Right lobe of liver (tissue), 6 donors: Measurements from ENCODE around the gene SLC38A10. TPM values are rescaled to one million over a fixed set of nuclear protein-coding genes. Genes with fewer than 3 reads are reported as not detected.

Experiments
- ATAC-seq, 4 donors: fragments of 200-7000 bp; cut with Tn5 transposase; one replicate each; pipeline ENCODE4 v1.9.1; 2020; ENCODE audit warnings: mild to moderate bottlenecking in 4 of 4, moderate library complexity in 4 of 4
- DNase-seq, 3 donors: peaks; one replicate each; pipeline ENCODE4 v3.0.0-alpha.2; 2020
- H3K27ac ChIP-seq, 3 donors: fragments of 200-600 bp; one replicate each; pipeline ENCODE4 v1.8.0; 2022
- H3K27me3 ChIP-seq, 2 donors: fragments of 200-600 bp; one replicate each; pipeline ENCODE4 v1.8.0; 2022
- H3K36me3 ChIP-seq, 4 donors: fragments of 200-600 bp; sonication (generic) in 1 of 4; one replicate each; pipeline versions ENCODE4 v1.5.1 to v1.8.0; 2017 to 2022; ENCODE audit warnings: control low read depth in 1 of 4
- H3K4me1 ChIP-seq, 4 donors: fragments of 200-600 bp; sonication (generic) in 1 of 4; one replicate each; pipeline versions ENCODE4 v1.5.1 to v1.8.0; 2017 to 2022; ENCODE audit warnings: control low read depth in 1 of 4
- H3K4me3 ChIP-seq, 3 donors: fragments of 200-600 bp; one replicate each; pipeline ENCODE4 v1.8.0; 2022
- H3K9me3 ChIP-seq, 4 donors: fragments of 200-600 bp; sonication (generic) in 1 of 4; one replicate each; pipeline versions ENCODE4 v1.5.1 to v1.8.0; 2017 to 2022; ENCODE audit warnings: control low read depth in 1 of 4
- CTCF ChIP-seq, 4 donors: fragments of 200-600 bp in 3 of 4; fragments of 450-650 bp in 1 of 4; IDR thresholded peaks; one replicate each; pipeline versions ENCODE4 v1.5.1 to v1.8.0; 2016 to 2022; ENCODE audit warnings: antibody characterized with exemption in 4 of 4, mild to moderate bottlenecking in 2 of 4
- POLR2A ChIP-seq: fragments of 450-650 bp; IDR thresholded peaks from one replicate; pipeline ENCODE4 v1.6.1; 2017; ENCODE audit warnings: antibody characterized with exemption, mild to moderate bottlenecking
- WGBS: methylation state at CpG from one replicate; pipeline ENCODE4 v1.1.6; 2018; ENCODE audit warnings: low coverage, low lambda C conversion rate; ENCODE audit not compliant: insufficient coverage; ENCODE audit errors: missing lambda C conversion rate; 5-methylcytosine and 5-hydroxymethylcytosine counted together
- intact Hi-C, 2 donors: fragments of 100-400 bp; cut with DNase I; formaldehyde crosslinking; loops; one replicate each; pipeline versions ENCODE4 v1.11.2 to v1.14.1; 2022
- total RNA-seq, 6 experiments: library from RNA; depleted of rRNA in 2 of 6; stranded (reverse); fragments of >200 nt in 2 of 6; fragmentation: NEBNext Ultra II Directional in 3 of 6; extraction: Animal tissue kit (Norgen Biotek cat#: 25700) in 3 of 6; gene quantifications; one replicate each; pipeline versions ENCODE4 v1.1.0 to v1.2.4, GENCODE V29; 2016 to 2023
- donor health status: DM: no; HTN: yes; CAD: no.
- donor health status: DM: no; HTN: no; CAD: no.
- donor health status: DM: no; HTN: no; CAD: no.
- donor health status: DM: no; HTN: yes; CAD: no.
- donor health status: DM: no; HTN: yes; CAD: no.

Gene SLC38A10
- total RNA-seq, 6 experiments from 2014 or later, result 60.9 to 104 (median 86.1) TPM

- Histone ChIP-seq H3K27ac (no peak overlapping the region), H3K9me3 (no peaks in the 10 kb centered on the region), H3K36me3 (no peaks in the 10 kb centered on the region), H3K4me3 (no peak overlapping the region), H3K27me3 (no peaks in the 10 kb centered on the region), H3K4me1 (peaks cover 0 to 4% (median 0%) of the 10 kb centered on the region in 4 donors)
- ATAC-seq, result no peak
- DNase-seq, result no peak
- intact Hi-C loops, result no loop called here
- no peak for TF ChIP-seq CTCF (IDR thresholded peaks at IDR 0.05)
- no peak for TF ChIP-seq POLR2A
- WGBS, result 96% methylated on average over 14 of the region's 24 CpGs
Measured at GRCh38 chr17:81219476-81220180, 75.5 kb downstream of the SLC38A10 start.

GRCh38 chr17:81218991-81219390 lies 76.1 kb downstream of the SLC38A10 start:
- intact Hi-C loops, result no loop called here
- H3K27ac ChIP-seq, result no peak overlapping the region

GRCh38 chr17:81218459-81218858 lies 76.6 kb downstream of the SLC38A10 start:
- no peaks in the 10 kb centered on the region for H3K9me3 ChIP-seq
- ATAC-seq, result no peak
- intact Hi-C loops, result no loop called here
- H3K27me3 ChIP-seq, result no peaks in the 10 kb centered on the region
- no peak overlapping the region for H3K27ac ChIP-seq
- peaks cover 0 to 3% (median 0%) of the 10 kb centered on the region in 4 donors for H3K4me1 ChIP-seq
- 40% methylated on average over 2 of the region's 13 CpGs for WGBS
- H3K4me3 ChIP-seq, result no peak overlapping the region
- no peak for TF ChIP-seq CTCF (IDR thresholded peaks at IDR 0.05)
- TF ChIP-seq POLR2A, result no peak
- no peaks in the 10 kb centered on the region for H3K36me3 ChIP-seq
- no peak for DNase-seq

More at GRCh38 chr17:81218991-81219390, 76.1 kb downstream of the SLC38A10 start:
- DNase-seq, result no peak
- Histone ChIP-seq H3K9me3 (no peaks in the 10 kb centered on the region), H3K4me3 (no peak overlapping the region), H3K27me3 (no peaks in the 10 kb centered on the region), H3K36me3 (no peaks in the 10 kb centered on the region), H3K4me1 (peaks cover 0 to 4% (median 0%) of the 10 kb centered on the region in 4 donors)
- no peak for ATAC-seq
- TF ChIP-seq POLR2A (no peak), CTCF (IDR thresholded peaks at IDR 0.05) (no peak)
- 86% methylated on average over 9 of the region's 11 CpGs for WGBS

GRCh38 chr17:81217491-81217890 lies 77.6 kb downstream of the SLC38A10 start:
- no peaks in the 10 kb centered on the region for H3K27me3 ChIP-seq
- 86% methylated on average over 4 of the region's 18 CpGs for WGBS
- no peaks in the 10 kb centered on the region for H3K4me1 ChIP-seq
- ATAC-seq (no peak), DNase-seq (no peak)
- intact Hi-C loops, result no loop called here
- H3K36me3 ChIP-seq, result no peaks in the 10 kb centered on the region
- H3K27ac ChIP-seq, result no peak overlapping the region
- H3K9me3 ChIP-seq, result no peaks in the 10 kb centered on the region
- TF ChIP-seq POLR2A (no peak), CTCF (IDR thresholded peaks at IDR 0.05) (no peak)
- H3K4me3 ChIP-seq, result no peak overlapping the region
